Measurements from ENCODE around the gene KCNIP2. TPM values are rescaled to one million over a fixed set of nuclear protein-coding genes. Genes with fewer than 3 reads are reported as not detected.

The KCNIP2 gene
- total and polyA plus RNA-seq, 2 donors, result 0.85 to 1.3 TPM

DNA sequence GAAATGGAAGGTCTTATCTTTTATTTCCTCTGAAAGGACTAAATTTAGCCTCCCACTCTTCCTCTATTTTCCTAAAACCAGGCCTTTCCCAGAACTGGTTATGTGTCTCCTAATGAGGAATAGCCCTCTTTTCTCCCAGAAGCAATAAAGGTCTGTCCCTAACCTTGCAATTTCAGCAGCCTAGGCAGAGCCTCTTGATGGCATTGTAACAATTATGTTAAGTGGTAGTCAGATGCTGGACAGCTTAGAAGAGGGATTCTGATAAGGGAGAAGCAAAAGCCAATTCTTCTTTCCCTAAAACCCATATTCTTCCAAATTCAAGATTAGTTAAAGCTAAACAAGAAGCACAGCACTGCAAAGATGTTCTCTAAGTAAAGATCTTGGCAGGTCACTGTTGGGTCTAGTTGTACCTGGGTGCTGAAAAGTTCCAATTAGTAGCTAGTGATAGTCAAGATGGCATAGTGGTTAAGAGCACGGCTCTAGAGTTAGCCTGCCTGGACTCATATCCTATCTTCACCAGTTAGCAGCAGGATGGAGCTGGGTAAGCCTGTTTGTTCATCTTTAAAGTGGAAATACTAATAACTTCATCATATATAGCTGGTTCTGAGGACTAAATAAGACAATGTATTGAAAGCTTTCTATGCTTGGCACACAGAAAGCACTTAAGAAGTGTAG, 14.3 kb upstream of the KCNIP2 start:
- H3K36me3 ChIP-seq (ENCODE audit: control insufficient read depth in 2 of 2, insufficient read depth in 2 of 2, low read length in 1 of 2), result no peaks in the 10 kb centered on the region
- DNase-seq (ENCODE audit: low read depth in 6 of 9, low spot score in 9 of 9), result no peak
- peaks cover 0 to 3% of the 10 kb centered on the region in 2 donors for H3K9me3 ChIP-seq (ENCODE audit: control insufficient read depth in 2 of 2, insufficient read depth in 1 of 2, low read length in 1 of 2)
- no peak overlapping the region for H3K27ac ChIP-seq (ENCODE audit: low read depth in 1 of 2, low read length in 1 of 2)
- WGBS, result 100% methylated on average over 1 of the region's 1 CpG
- no peak overlapping the region for H3K4me3 ChIP-seq (ENCODE audit: low read length in 2 of 2)
- peaks cover 0 to 9% of the 10 kb centered on the region in 2 donors for H3K4me1 ChIP-seq (ENCODE audit: control insufficient read depth in 2 of 2, insufficient read depth in 2 of 2, low read length in 2 of 2)
- H3K27me3 ChIP-seq (ENCODE audit: control insufficient read depth in 2 of 2, insufficient read depth in 1 of 2, low read length in 1 of 2), result no peaks in the 10 kb centered on the region

GRCh38 chr10:101856626-101857025, 13.0 kb upstream of the KCNIP2 start:
- Histone ChIP-seq H3K4me3 (ENCODE audit: low read length in 2 of 2) (no peak overlapping the region), H3K27ac (ENCODE audit: low read depth in 1 of 2, low read length in 1 of 2) (no peak overlapping the region), H3K27me3 (ENCODE audit: control insufficient read depth in 2 of 2, insufficient read depth in 1 of 2, low read length in 1 of 2) (no peaks in the 10 kb centered on the region), H3K9me3 (ENCODE audit: control insufficient read depth in 2 of 2, insufficient read depth in 1 of 2, low read length in 1 of 2) (peaks cover 0 to 3% of the 10 kb centered on the region in 2 donors), H3K36me3 (ENCODE audit: control insufficient read depth in 2 of 2, insufficient read depth in 2 of 2, low read length in 1 of 2) (no peaks in the 10 kb centered on the region), H3K4me1 (ENCODE audit: control insufficient read depth in 2 of 2, insufficient read depth in 2 of 2, low read length in 2 of 2) (peaks cover 0 to 9% of the 10 kb centered on the region in 2 donors)
- no peak for DNase-seq (ENCODE audit: low read depth in 6 of 9, low spot score in 9 of 9)

DNA sequence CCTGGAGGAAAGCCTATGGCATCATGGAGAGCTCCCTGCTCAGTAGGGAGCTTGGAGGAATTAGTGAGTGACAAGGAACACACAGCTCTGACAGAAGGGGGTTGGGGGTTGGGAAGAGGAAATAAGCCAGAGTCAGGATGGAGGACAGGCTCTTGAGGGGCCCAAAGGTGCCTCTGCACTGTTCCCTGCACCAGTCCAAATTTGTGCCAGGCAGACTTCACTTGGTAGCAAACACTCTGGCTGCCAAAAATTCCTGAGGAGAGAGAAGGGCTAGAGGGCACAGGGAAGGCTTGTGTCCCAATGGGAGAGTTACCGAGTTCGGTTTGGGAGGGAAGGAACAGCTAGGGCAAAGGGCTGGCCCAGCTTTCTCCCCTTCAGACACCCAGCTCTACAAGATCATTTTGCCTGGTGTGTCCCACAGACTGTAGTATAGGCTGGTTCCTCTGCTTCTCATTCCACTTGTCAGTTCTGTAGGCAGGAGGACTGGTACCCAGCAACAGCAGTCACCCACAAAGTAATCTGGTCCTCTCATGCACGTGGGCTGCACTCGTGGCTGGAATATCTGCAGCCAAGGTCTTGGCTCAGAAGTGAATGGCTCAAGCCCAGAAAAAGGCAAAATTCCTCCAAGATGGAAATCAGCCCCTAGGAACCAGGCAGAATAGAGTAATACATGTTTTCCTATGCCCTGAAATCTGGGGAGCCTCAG, 8.0 kb upstream of the KCNIP2 start:
- Histone ChIP-seq H3K36me3 (ENCODE audit: control insufficient read depth in 2 of 2, insufficient read depth in 2 of 2, low read length in 1 of 2) (peaks cover 9 to 20% of the 10 kb centered on the region in 2 donors), H3K27me3 (ENCODE audit: control insufficient read depth in 2 of 2, insufficient read depth in 1 of 2, low read length in 1 of 2) (no peaks in the 10 kb centered on the region), H3K9me3 (ENCODE audit: control insufficient read depth in 2 of 2, insufficient read depth in 1 of 2, low read length in 1 of 2) (no peaks in the 10 kb centered on the region), H3K4me1 (ENCODE audit: control insufficient read depth in 2 of 2, insufficient read depth in 2 of 2, low read length in 2 of 2) (peaks cover 0 to 3% of the 10 kb centered on the region in 2 donors), H3K27ac (ENCODE audit: low read depth in 1 of 2, low read length in 1 of 2) (no peak overlapping the region), H3K4me3 (ENCODE audit: low read length in 2 of 2) (no peak overlapping the region)
- no peak for DNase-seq (ENCODE audit: low read depth in 6 of 9, low spot score in 9 of 9)
- WGBS, result 97% methylated on average over 4 of the region's 4 CpGs

- Histone ChIP-seq H3K4me1 (ENCODE audit: control insufficient read depth in 2 of 2, insufficient read depth in 2 of 2, low read length in 2 of 2) (peaks cover 0 to 3% of the 10 kb centered on the region in 2 donors), H3K27me3 (ENCODE audit: control insufficient read depth in 2 of 2, insufficient read depth in 1 of 2, low read length in 1 of 2) (no peaks in the 10 kb centered on the region), H3K27ac (ENCODE audit: low read depth in 1 of 2, low read length in 1 of 2) (no peak overlapping the region), H3K4me3 (ENCODE audit: low read length in 2 of 2) (no peak overlapping the region), H3K9me3 (ENCODE audit: control insufficient read depth in 2 of 2, insufficient read depth in 1 of 2, low read length in 1 of 2) (no peaks in the 10 kb centered on the region), H3K36me3 (ENCODE audit: control insufficient read depth in 2 of 2, insufficient read depth in 2 of 2, low read length in 1 of 2) (peaks cover 14 to 20% of the 10 kb centered on the region in 2 donors)
- WGBS, result 96% methylated on average over 3 of the region's 3 CpGs
- DNase-seq (ENCODE audit: low read depth in 6 of 9, low spot score in 9 of 9), result no peak
Observed at GRCh38 chr10:101850749-101851148, 7.1 kb upstream of the KCNIP2 start.

GRCh38 chr10:101848894-101849351, 5.3 kb upstream of the KCNIP2 start:
- H3K4me3 ChIP-seq (ENCODE audit: low read length in 2 of 2), result no peak overlapping the region
- H3K9me3 ChIP-seq (ENCODE audit: control insufficient read depth in 2 of 2, insufficient read depth in 1 of 2, low read length in 1 of 2), result no peaks in the 10 kb centered on the region
- no peak overlapping the region for H3K27ac ChIP-seq (ENCODE audit: low read depth in 1 of 2, low read length in 1 of 2)
- peaks cover 16 to 23% of the 10 kb centered on the region in 2 donors for H3K36me3 ChIP-seq (ENCODE audit: control insufficient read depth in 2 of 2, insufficient read depth in 2 of 2, low read length in 1 of 2)
- H3K27me3 ChIP-seq (ENCODE audit: control insufficient read depth in 2 of 2, insufficient read depth in 1 of 2, low read length in 1 of 2), result no peaks in the 10 kb centered on the region
- WGBS, result 82% methylated on average over 3 of the region's 3 CpGs
- DNase-seq (ENCODE audit: low read depth in 6 of 9, low spot score in 9 of 9), result no peak
- H3K4me1 ChIP-seq (ENCODE audit: control insufficient read depth in 2 of 2, insufficient read depth in 2 of 2, low read length in 2 of 2), result peaks cover 4 to 12% of the 10 kb centered on the region in 2 donors

DNA sequence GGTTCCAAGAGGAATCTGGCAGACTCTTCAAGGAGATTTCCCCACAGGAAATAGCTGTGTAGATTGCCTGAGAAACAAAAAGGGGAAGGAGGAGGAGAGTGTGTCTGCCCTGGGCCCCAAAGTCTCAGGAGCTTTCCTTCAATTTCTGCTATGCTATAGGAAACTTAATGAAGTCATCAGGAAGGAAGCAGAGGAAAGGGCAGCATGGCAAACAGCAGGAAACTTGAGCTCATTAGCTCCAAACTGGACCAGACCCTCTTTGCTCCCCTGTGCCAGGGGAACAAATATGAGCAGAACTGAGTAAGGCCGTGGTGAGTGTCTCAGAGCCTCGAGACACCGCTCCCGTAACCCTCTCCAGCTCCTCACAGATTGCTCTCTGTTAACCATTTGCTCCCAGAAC, 4.8 kb upstream of the KCNIP2 start:
- Histone ChIP-seq H3K9me3 (ENCODE audit: control insufficient read depth in 2 of 2, insufficient read depth in 1 of 2, low read length in 1 of 2) (no peaks in the 10 kb centered on the region), H3K27ac (ENCODE audit: low read depth in 1 of 2, low read length in 1 of 2) (no peak overlapping the region), H3K27me3 (ENCODE audit: control insufficient read depth in 2 of 2, insufficient read depth in 1 of 2, low read length in 1 of 2) (peaks cover 0 to 2% of the 10 kb centered on the region in 2 donors), H3K36me3 (ENCODE audit: control insufficient read depth in 2 of 2, insufficient read depth in 2 of 2, low read length in 1 of 2) (peaks cover 16 to 23% of the 10 kb centered on the region in 2 donors), H3K4me3 (ENCODE audit: low read length in 2 of 2) (no peak overlapping the region), H3K4me1 (ENCODE audit: control insufficient read depth in 2 of 2, insufficient read depth in 2 of 2, low read length in 2 of 2) (peaks cover 6 to 15% of the 10 kb centered on the region in 2 donors)
- DNase-seq (ENCODE audit: low read depth in 6 of 9, low spot score in 9 of 9), result no peak
- WGBS, result 98% methylated on average over 4 of the region's 4 CpGs

GRCh38 chr10:101845893-101846292, 2.3 kb upstream of the KCNIP2 start:
- Histone ChIP-seq H3K36me3 (ENCODE audit: control insufficient read depth in 2 of 2, insufficient read depth in 2 of 2, low read length in 1 of 2) (peaks cover 16 to 19% of the 10 kb centered on the region in 2 donors), H3K27ac (ENCODE audit: low read depth in 1 of 2, low read length in 1 of 2) (no peak overlapping the region), H3K9me3 (ENCODE audit: control insufficient read depth in 2 of 2, insufficient read depth in 1 of 2, low read length in 1 of 2) (peaks cover 0 to 4% of the 10 kb centered on the region in 2 donors), H3K4me1 (ENCODE audit: control insufficient read depth in 2 of 2, insufficient read depth in 2 of 2, low read length in 2 of 2) (peaks cover 14 to 36% of the 10 kb centered on the region in 2 donors), H3K27me3 (ENCODE audit: control insufficient read depth in 2 of 2, insufficient read depth in 1 of 2, low read length in 1 of 2) (peaks cover 3 to 27% of the 10 kb centered on the region in 2 donors), H3K4me3 (ENCODE audit: low read length in 2 of 2) (no peak overlapping the region)
- no peak for DNase-seq (ENCODE audit: low read depth in 6 of 9, low spot score in 9 of 9)
- WGBS, result 98% methylated on average over 3 of the region's 3 CpGs

GRCh38 chr10:101841826-101842225, 1.8 kb downstream of the KCNIP2 start:
- Histone ChIP-seq H3K27ac (ENCODE audit: low read depth in 1 of 2, low read length in 1 of 2) (no peak overlapping the region), H3K4me3 (ENCODE audit: low read length in 2 of 2) (no peak overlapping the region), H3K36me3 (ENCODE audit: control insufficient read depth in 2 of 2, insufficient read depth in 2 of 2, low read length in 1 of 2) (peaks cover 3 to 9% of the 10 kb centered on the region in 2 donors), H3K9me3 (ENCODE audit: control insufficient read depth in 2 of 2, insufficient read depth in 1 of 2, low read length in 1 of 2) (peaks cover 0 to 4% of the 10 kb centered on the region in 2 donors), H3K27me3 (ENCODE audit: control insufficient read depth in 2 of 2, insufficient read depth in 1 of 2, low read length in 1 of 2) (peaks cover 3 to 44% of the 10 kb centered on the region in 2 donors), H3K4me1 (ENCODE audit: control insufficient read depth in 2 of 2, insufficient read depth in 2 of 2, low read length in 2 of 2) (peaks cover 29 to 55% of the 10 kb centered on the region in 2 donors)
- no peak for DNase-seq (ENCODE audit: low read depth in 6 of 9, low spot score in 9 of 9)

DNA sequence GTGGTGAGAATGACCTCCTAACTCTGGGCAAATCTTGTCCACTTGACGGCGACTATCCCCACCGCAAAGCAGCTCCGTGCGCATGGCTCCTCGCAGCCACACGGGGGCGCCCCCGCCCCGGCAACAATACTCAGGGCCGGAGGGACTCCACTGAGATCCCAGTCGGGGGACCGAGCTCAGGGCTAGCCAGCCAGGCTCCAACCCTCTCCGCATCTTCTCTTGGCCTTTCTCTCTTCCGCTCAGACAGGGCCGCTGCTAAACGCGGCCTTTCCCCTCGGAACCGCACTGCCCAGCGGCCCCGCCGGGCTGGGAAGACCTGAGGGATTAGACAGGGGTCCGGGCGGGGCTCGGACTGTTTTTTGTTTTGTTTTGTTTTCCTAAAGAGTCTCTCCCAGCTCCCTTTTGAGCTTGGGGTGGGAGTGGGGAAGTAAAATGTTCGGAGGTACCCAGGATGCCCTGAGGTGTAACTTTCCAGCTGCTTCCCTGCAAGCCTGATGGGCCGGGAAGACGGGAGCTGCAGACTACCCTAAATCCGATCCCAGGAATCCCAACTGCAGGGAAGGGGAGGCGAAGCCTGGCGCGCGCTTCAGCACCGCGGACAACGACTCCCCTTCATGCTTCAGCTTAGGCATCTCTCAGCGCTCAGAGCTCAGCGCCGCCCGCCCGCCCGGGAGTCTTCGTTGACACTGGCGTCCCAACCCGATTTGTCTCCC, 2.7 kb downstream of the KCNIP2 start:
- H3K9me3 ChIP-seq (ENCODE audit: control insufficient read depth in 2 of 2, insufficient read depth in 1 of 2, low read length in 1 of 2), result peaks cover 0 to 4% of the 10 kb centered on the region in 2 donors
- 3% methylated on average over 46 of the region's 46 CpGs for WGBS
- peak in 4 of 9 donors; percentile 68 to 80 (median 74) for DNase-seq (ENCODE audit: low read depth in 6 of 9, low spot score in 9 of 9)
- peak overlapping the region; percentile 3 to 16 for H3K4me3 ChIP-seq (ENCODE audit: low read length in 2 of 2)
- H3K27me3 ChIP-seq (ENCODE audit: control insufficient read depth in 2 of 2, insufficient read depth in 1 of 2, low read length in 1 of 2), result peaks cover 3 to 44% of the 10 kb centered on the region in 2 donors
- H3K4me1 ChIP-seq (ENCODE audit: control insufficient read depth in 2 of 2, insufficient read depth in 2 of 2, low read length in 2 of 2), result peaks cover 29 to 56% of the 10 kb centered on the region in 2 donors
- H3K27ac ChIP-seq (ENCODE audit: low read depth in 1 of 2, low read length in 1 of 2), result no peak overlapping the region
- peaks cover 3% of the 10 kb centered on the region in 2 donors for H3K36me3 ChIP-seq (ENCODE audit: control insufficient read depth in 2 of 2, insufficient read depth in 2 of 2, low read length in 1 of 2)
